ENCODE data around the gene PRSS56. TPM values are rescaled to one million over a fixed set of nuclear protein-coding genes. Genes with fewer than 3 reads are reported as not detected.

The PRSS56 gene
- total RNA-seq, 1 donor from 2014 or later = not detected

- Mint-ChIP-seq H3K36me3 (ENCODE audit: low read depth) (no peaks in the 10 kb centered on the region), H3K4me1 (ENCODE audit: low read depth) (no peaks in the 10 kb centered on the region)
These were observed 1.3 kb upstream of the PRSS56 start for GRCh38 chr2:232518844-232519243.

GRCh38 chr2:232520489-232520888 is 301 bp downstream of the PRSS56 start:
- Mint-ChIP-seq H3K4me1 (ENCODE audit: low read depth) (no peaks in the 10 kb centered on the region), H3K36me3 (ENCODE audit: low read depth) (no peaks in the 10 kb centered on the region), H3K27me3 (ENCODE audit: insufficient read depth) (peaks cover 23% of the 10 kb centered on the region), H3K9me3 (no peaks in the 10 kb centered on the region), H3K27ac (no peak overlapping the region), H3K4me3 (no peak overlapping the region)
- intact Hi-C loops (cut with micrococcal nuclease) = loop anchor here (10.0 kb wide), 1 partner anchor 596 kb away; the partner anchor contains the start of gene NPPC
- DNase-seq (ENCODE audit: low spot score) = no peak

More at GRCh38 chr2:232518844-232519243, 1.3 kb upstream of the PRSS56 start:
- H3K4me3 Mint-ChIP-seq = no peak overlapping the region
- H3K27ac Mint-ChIP-seq = no peak overlapping the region
- no peak for DNase-seq (ENCODE audit: low spot score)
- H3K27me3 Mint-ChIP-seq (ENCODE audit: insufficient read depth) = peaks cover 20% of the 10 kb centered on the region
- H3K9me3 Mint-ChIP-seq = no peaks in the 10 kb centered on the region
- intact Hi-C loops (cut with micrococcal nuclease) = no loop called here

DNA sequence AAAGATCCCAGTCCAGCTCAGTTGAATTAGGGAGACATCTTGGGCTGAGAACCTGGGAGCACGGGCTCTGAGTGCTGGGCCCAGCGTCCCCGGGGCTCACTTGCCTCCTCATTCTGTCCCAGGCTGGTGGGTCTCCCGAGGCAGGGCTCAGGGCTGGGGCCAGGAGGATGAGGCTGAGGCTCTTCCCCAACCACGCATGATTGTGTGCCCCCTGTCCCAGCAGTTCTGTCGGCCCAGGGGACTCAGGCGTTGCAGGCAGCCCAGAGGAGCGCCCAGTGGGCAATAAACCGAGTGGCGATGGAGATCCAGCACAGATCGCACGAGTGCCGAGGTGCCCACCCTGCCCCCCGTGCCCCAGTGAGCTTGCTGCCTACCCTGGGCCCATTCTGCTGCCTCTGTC is 910 bp downstream of the PRSS56 start:
- no peaks in the 10 kb centered on the region for H3K36me3 Mint-ChIP-seq (ENCODE audit: low read depth)
- no peaks in the 10 kb centered on the region for H3K4me1 Mint-ChIP-seq (ENCODE audit: low read depth)
- H3K9me3 Mint-ChIP-seq = no peaks in the 10 kb centered on the region
- no peak overlapping the region for H3K4me3 Mint-ChIP-seq
- H3K27ac Mint-ChIP-seq = no peak overlapping the region
- DNase-seq (ENCODE audit: low spot score) = no peak
- peaks cover 23% of the 10 kb centered on the region for H3K27me3 Mint-ChIP-seq (ENCODE audit: insufficient read depth)
- intact Hi-C loops (cut with micrococcal nuclease) = loop anchor here (10.0 kb wide), 1 partner anchor 596 kb away; the partner anchor contains the start of gene NPPC

DNA sequence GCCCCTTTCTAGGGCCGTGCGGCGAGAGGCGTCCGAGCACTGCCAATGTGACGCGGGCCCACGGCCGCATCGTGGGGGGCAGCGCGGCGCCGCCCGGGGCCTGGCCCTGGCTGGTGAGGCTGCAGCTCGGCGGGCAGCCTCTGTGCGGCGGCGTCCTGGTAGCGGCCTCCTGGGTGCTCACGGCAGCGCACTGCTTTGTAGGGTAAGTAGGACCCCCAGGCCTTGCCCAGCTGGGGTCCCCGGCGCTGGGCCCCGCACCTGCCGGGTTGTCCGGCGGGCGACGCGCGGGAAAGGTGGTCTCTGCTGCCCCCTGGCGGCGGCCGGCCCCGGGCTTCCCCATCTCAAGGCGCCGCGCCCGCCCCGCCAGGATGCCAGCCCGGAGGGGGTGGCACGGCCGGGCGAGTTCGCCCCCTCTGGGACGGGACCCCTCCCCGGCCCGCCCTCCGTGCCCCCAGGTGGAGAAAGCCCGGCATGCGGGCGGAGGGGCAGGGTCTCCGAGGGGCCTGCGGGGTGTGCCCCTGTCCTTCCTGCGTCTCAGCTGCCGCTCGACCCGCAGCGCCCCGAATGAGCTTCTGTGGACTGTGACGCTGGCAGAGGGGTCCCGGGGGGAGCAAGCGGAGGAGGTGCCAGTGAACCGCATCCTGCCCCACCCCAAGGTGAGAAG is 1.9 kb downstream of the PRSS56 start:
- intact Hi-C loops (cut with micrococcal nuclease) = loop anchor here (2.0 to 10.0 kb wide), 2 partner anchors 77 to 597 kb away; partner anchors contain the start of gene NPPC
- no peaks in the 10 kb centered on the region for H3K9me3 Mint-ChIP-seq
- H3K4me1 Mint-ChIP-seq (ENCODE audit: low read depth) = no peaks in the 10 kb centered on the region
- H3K36me3 Mint-ChIP-seq (ENCODE audit: low read depth) = no peaks in the 10 kb centered on the region
- peaks cover 23% of the 10 kb centered on the region for H3K27me3 Mint-ChIP-seq (ENCODE audit: insufficient read depth)
- H3K27ac Mint-ChIP-seq = no peak overlapping the region
- H3K4me3 Mint-ChIP-seq = no peak overlapping the region
- peak; percentile 45 for DNase-seq (ENCODE audit: low spot score)

DNA sequence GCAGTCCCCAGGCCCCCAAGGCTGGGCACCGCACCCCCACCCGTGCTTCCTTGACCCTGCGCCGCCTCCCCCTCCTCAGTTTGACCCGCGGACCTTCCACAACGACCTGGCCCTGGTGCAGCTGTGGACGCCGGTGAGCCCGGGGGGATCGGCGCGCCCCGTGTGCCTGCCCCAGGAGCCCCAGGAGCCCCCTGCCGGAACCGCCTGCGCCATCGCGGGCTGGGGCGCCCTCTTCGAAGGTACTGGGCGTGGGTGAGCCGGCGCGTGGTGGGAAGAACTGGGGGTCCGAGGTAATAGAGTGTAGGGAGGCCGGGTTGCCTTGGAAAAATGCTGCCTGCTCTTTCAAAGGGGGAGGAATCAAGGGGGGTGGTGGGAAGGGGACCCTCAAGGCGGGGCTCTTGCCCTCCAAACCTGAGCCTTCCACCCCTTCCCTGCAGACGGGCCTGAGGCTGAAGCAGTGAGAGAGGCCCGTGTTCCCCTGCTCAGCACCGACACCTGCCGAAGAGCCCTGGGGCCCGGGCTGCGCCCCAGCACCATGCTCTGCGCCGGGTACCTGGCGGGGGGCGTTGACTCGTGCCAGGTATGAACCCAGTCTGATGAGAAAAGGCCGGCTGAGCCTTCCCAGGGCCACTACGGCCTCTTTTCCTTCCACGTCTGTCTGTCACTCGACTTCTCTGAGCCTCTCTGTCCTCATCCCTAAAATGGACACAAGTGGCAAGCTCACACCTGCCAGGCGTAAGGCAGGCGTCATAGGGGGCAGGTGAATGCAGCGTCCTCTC is 2.6 kb downstream of the PRSS56 start:
- Mint-ChIP-seq H3K4me3 (no peak overlapping the region), H3K27ac (no peak overlapping the region), H3K4me1 (ENCODE audit: low read depth) (no peaks in the 10 kb centered on the region)

GRCh38 chr2:232523402-232523681 is 3.2 kb downstream of the PRSS56 start:
- Mint-ChIP-seq H3K36me3 (ENCODE audit: low read depth) (no peaks in the 10 kb centered on the region), H3K27me3 (ENCODE audit: insufficient read depth) (peaks cover 27% of the 10 kb centered on the region), H3K4me1 (ENCODE audit: low read depth) (no peaks in the 10 kb centered on the region), H3K27ac (no peak overlapping the region), H3K9me3 (no peaks in the 10 kb centered on the region), H3K4me3 (no peak overlapping the region)
- no peak for DNase-seq (ENCODE audit: low spot score)
- intact Hi-C loops (cut with micrococcal nuclease) = loop anchor here (2.0 to 10.0 kb wide), 2 partner anchors 79 to 599 kb away; partner anchors contain the start of gene NPPC

More for the DNA sequence above, 2.6 kb downstream of the PRSS56 start:
- H3K27me3 Mint-ChIP-seq (ENCODE audit: insufficient read depth) = peaks cover 24% of the 10 kb centered on the region
- no peaks in the 10 kb centered on the region for H3K9me3 Mint-ChIP-seq
- H3K36me3 Mint-ChIP-seq (ENCODE audit: low read depth) = no peaks in the 10 kb centered on the region
- no peak for DNase-seq (ENCODE audit: low spot score)
- intact Hi-C loops (cut with micrococcal nuclease) = loop anchor here (2.0 to 10.0 kb wide), 2 partner anchors 78 to 598 kb away; partner anchors contain the start of gene NPPC

GRCh38 chr2:232523682-232524597 is 3.8 kb downstream of the PRSS56 start:
- no peak for DNase-seq (ENCODE audit: low spot score)
- Mint-ChIP-seq H3K4me3 (peak overlapping the region; percentile 5), H3K27me3 (ENCODE audit: insufficient read depth) (peaks cover 32% of the 10 kb centered on the region)

GRCh38 chr2:232524771-232525170 is 4.6 kb downstream of the PRSS56 start:
- intact Hi-C loops (cut with micrococcal nuclease) = loop anchor here (10.0 kb wide), 1 partner anchor 600 kb away; the partner anchor contains the start of gene NPPC
- Mint-ChIP-seq H3K4me1 (ENCODE audit: low read depth) (peaks cover 6% of the 10 kb centered on the region), H3K4me3 (no peak overlapping the region), H3K36me3 (ENCODE audit: low read depth) (no peaks in the 10 kb centered on the region), H3K27me3 (ENCODE audit: insufficient read depth) (peaks cover 33% of the 10 kb centered on the region), H3K9me3 (no peaks in the 10 kb centered on the region), H3K27ac (no peak overlapping the region)
- no peak for DNase-seq (ENCODE audit: low spot score)

More at GRCh38 chr2:232523682-232524597, 3.8 kb downstream of the PRSS56 start:
- Mint-ChIP-seq H3K9me3 (no peaks in the 10 kb centered on the region), H3K4me1 (ENCODE audit: low read depth) (peaks cover 3% of the 10 kb centered on the region), H3K36me3 (ENCODE audit: low read depth) (no peaks in the 10 kb centered on the region), H3K27ac (no peak overlapping the region)
- intact Hi-C loops (cut with micrococcal nuclease) = loop anchor here (2.0 to 10.0 kb wide), 2 partner anchors 79 to 599 kb away; partner anchors contain the start of gene NPPC

GRCh38 chr2:232525199-232525598 is 5.0 kb downstream of the PRSS56 start:
- H3K36me3 Mint-ChIP-seq (ENCODE audit: low read depth) = no peaks in the 10 kb centered on the region
- no peak overlapping the region for H3K4me3 Mint-ChIP-seq
- no peak overlapping the region for H3K27ac Mint-ChIP-seq
- intact Hi-C loops (cut with micrococcal nuclease) = loop anchor here (10.0 kb wide), 1 partner anchor 600 kb away; the partner anchor contains the start of gene NPPC
- peaks cover 6% of the 10 kb centered on the region for H3K4me1 Mint-ChIP-seq (ENCODE audit: low read depth)
- DNase-seq (ENCODE audit: low spot score) = no peak
- H3K27me3 Mint-ChIP-seq (ENCODE audit: insufficient read depth) = peaks cover 33% of the 10 kb centered on the region
- H3K9me3 Mint-ChIP-seq = no peaks in the 10 kb centered on the region

DNA sequence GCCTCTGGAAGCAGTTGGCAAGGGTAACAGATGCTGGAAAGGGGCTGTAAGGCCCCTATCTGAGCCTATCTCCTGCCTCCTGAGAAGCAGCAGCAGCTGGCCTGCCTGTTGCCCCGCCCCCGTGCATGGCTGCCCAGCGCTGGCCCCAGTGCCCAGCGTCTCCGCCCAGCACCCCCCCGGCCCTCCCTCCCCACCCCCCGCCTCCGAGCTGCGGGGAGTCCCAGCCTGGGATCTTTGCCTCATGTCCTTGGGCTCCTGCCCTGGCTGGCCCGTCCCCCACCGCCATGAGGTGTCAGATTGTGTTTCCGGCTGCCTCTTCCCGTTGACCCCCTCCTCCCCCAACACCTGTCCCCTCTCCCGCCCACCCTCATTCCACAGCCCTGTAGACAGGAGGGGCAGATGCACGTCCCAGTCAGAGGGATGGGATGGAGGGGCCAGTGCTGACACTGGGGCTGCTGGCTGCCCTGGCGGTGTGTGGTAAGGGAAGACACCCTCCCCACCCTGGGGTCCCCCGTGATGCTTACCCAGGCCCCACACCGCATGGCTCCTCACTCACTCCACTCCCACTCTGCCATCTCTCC is 5.7 kb downstream of the PRSS56 start, which contains the start of gene CHRND:
TSS of gene CHRND (plus strand) at position 370 of the 581 bp plus-strand sequence. CDS start at position 426, 56 bp downstream.
- intact Hi-C loops (cut with micrococcal nuclease) = loop anchor here (10.0 kb wide), 1 partner anchor 601 kb away; the partner anchor contains the start of gene NPPC
- H3K27ac Mint-ChIP-seq = no peak within 1 kb of the TSS
- DNase-seq (ENCODE audit: low spot score) = no peak
- H3K4me3 Mint-ChIP-seq = no peak within 1 kb of the TSS
- no peaks in the 10 kb centered on the region for H3K36me3 Mint-ChIP-seq (ENCODE audit: low read depth)
- peaks cover 29% of the 10 kb centered on the region for H3K27me3 Mint-ChIP-seq (ENCODE audit: insufficient read depth)
- no peaks in the 10 kb centered on the region for H3K9me3 Mint-ChIP-seq
- peaks cover 6% of the 10 kb centered on the region for H3K4me1 Mint-ChIP-seq (ENCODE audit: low read depth)

DNA sequence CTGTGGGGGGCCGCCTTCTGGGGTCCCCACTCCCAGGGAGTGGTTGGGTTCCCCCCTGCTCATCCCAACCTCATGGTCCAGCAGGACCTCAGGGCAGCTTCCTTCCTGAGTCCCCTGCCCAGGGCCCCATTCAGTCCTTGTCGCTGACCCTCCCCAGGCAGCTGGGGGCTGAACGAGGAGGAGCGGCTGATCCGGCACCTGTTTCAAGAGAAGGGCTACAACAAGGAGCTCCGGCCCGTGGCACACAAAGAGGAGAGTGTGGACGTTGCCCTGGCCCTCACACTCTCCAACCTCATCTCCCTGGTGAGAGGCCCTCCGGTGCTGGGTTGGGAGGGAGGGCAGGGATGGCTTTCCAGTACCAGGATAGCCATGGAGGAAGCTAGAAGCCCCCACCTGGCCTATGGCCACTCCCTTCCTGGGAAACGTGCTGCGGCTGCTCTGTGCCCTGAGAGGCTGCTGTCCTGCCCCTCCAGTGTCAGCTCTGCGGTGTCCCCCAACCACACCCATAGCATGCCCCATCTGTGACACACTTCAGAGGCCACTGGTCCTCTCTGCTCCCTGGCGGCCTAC is 6.3 kb downstream of the PRSS56 start:
- Mint-ChIP-seq H3K27me3 (ENCODE audit: insufficient read depth) (peaks cover 27% of the 10 kb centered on the region), H3K9me3 (no peaks in the 10 kb centered on the region), H3K4me3 (no peak overlapping the region), H3K4me1 (ENCODE audit: low read depth) (peaks cover 6% of the 10 kb centered on the region), H3K36me3 (ENCODE audit: low read depth) (no peaks in the 10 kb centered on the region), H3K27ac (no peak overlapping the region)
- intact Hi-C loops (cut with micrococcal nuclease) = loop anchor here (10.0 kb wide), 1 partner anchor 602 kb away; the partner anchor contains the start of gene NPPC
- DNase-seq (ENCODE audit: low spot score) = no peak
